ENCODE data around the gene SLC3A2.

DNA sequence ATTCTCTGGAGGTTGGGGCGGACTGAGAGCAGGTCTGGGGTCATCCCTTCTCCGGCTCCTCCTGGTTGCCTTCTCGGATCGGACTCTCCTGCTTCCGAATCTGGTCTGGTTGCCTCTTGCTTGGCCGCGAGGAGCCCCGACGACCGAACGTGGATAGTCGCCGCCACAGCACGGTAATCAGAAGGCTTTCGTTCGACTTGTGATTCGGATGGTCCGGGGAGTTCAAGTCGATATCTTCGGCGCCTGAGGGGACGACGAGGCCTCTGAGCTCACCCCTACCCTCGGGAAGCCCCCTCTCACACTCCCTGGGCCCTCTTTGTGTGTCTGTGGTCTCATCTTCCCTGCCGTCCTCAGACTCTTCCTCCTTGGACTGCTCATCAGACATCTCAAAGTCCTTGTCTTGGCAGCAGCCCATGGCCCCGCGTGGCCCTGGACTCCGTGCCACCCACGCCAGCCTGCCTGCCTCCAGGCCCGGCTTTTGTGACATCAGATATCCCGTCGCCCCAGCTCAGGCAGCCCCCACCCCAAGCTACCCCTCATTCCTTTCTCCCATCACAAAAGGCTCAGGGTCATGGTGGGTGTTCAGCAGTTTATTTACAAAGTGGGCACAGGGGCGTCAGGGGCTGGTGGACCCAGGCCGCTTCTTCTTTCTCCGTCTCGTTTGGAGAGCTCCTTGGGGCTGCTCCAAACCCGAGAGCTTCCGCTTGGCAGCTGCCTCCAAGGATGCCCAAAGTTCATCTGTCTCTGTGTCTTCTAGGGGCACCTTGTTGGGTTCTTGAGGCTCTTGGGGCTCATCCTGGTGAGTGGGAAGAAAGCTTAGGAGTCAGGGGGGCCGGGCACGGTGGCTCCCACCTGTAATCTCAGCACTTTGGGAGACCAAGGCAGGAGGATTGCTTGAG is 48.1 kb upstream of the SLC3A2 start, which contains the start of gene TEX54:
- TF ChIP-seq, protein P1, sequence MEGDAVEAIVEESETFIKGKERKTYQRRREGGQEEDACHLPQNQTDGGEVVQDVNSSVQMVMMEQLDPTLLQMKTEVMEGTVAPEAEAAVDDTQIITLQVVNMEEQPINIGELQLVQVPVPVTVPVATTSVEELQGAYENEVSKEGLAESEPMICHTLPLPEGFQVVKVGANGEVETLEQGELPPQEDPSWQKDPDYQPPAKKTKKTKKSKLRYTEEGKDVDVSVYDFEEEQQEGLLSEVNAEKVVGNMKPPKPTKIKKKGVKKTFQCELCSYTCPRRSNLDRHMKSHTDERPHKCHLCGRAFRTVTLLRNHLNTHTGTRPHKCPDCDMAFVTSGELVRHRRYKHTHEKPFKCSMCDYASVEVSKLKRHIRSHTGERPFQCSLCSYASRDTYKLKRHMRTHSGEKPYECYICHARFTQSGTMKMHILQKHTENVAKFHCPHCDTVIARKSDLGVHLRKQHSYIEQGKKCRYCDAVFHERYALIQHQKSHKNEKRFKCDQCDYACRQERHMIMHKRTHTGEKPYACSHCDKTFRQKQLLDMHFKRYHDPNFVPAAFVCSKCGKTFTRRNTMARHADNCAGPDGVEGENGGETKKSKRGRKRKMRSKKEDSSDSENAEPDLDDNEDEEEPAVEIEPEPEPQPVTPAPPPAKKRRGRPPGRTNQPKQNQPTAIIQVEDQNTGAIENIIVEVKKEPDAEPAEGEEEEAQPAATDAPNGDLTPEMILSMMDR (IDR thresholded peaks at IDR 0.05; ENCODE audit: insufficient read depth, low read depth, low read length) = no peak
- no peak for TF ChIP-seq EZH2 (IDR thresholded peaks at IDR 0.05; ENCODE audit: insufficient read depth, low read length)

Data from astrocyte (in vitro differentiated cells and primary cell).